Mucosa of rectum (tissue), 2 donors: ENCODE measurements around the gene ETNPPL.
"Not testable (repeated sequence)": the region's sequence is repeated elsewhere in the genome, so short reads cannot be mapped to it uniquely, and the experiment has no call there.

Experiments used
- H3K27ac ChIP-seq, 2 donors: one replicate each; pipeline ENCODE4 v1.7.0; 2013; ENCODE audit warnings: inconsistent platforms in 2 of 2, low read depth in 2 of 2, low read length in 2 of 2
- H3K27me3 ChIP-seq, 2 donors: one replicate each; pipeline ENCODE4 v1.7.0; 2013; ENCODE audit warnings: low read length in 2 of 2; ENCODE audit not compliant: control insufficient read depth in 2 of 2, insufficient read depth in 2 of 2
- H3K36me3 ChIP-seq, 2 donors: one replicate each; pipeline ENCODE4 v1.7.0; 2013; ENCODE audit warnings: low read length in 2 of 2; ENCODE audit not compliant: control insufficient read depth in 2 of 2, insufficient read depth in 2 of 2
- H3K4me1 ChIP-seq, 2 donors: one replicate each; pipeline ENCODE4 v1.7.0; 2013; ENCODE audit warnings: low read length in 2 of 2, mild to moderate bottlenecking in 1 of 2; ENCODE audit not compliant: control insufficient read depth in 2 of 2, insufficient read depth in 2 of 2
- H3K4me3 ChIP-seq, 2 donors: one replicate each; pipeline ENCODE4 v1.7.0; 2013; ENCODE audit warnings: low read length in 2 of 2
- H3K9ac ChIP-seq, 2 donors: one replicate each; pipeline ENCODE4 v1.7.0; 2013; ENCODE audit warnings: low read length in 2 of 2, low read depth in 1 of 2, mild to moderate bottlenecking in 1 of 2
- H3K9me3 ChIP-seq, 2 donors: one replicate each; pipeline ENCODE4 v1.7.0; 2013; ENCODE audit warnings: low read length in 2 of 2; ENCODE audit not compliant: control insufficient read depth in 2 of 2
- donor health status: healthy.
- donor health status: Normal muscosa, but diverticular disease.

Gene ETNPPL

DNA sequence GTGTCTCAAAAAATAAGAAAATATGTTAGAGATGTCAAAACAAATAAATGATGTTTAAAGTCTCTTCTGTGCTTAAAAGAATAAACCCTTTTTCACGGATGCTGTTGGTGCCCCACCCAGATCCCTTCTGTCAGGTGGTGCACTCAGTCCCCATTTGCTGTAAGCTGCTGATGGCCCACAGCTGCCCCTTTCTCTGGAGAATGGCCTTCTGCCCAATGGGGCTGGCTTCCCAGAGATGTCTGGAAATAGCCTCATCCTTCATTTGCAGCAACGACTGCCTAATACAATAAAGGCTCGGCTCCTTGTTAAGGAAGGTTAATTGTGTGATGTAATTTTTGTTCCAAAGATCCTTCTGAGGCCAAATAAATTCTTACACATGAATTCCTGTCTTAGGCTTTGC, 31.8 kb downstream of the ETNPPL start:
- H3K27ac ChIP-seq: no peak overlapping the region
- no peaks in the 10 kb centered on the region for H3K9me3 ChIP-seq
- no peak overlapping the region for H3K9ac ChIP-seq
- H3K27me3 ChIP-seq: no peaks in the 10 kb centered on the region
- H3K4me3 ChIP-seq: no peak overlapping the region
- no peaks in the 10 kb centered on the region for H3K4me1 ChIP-seq
- H3K36me3 ChIP-seq: no peaks in the 10 kb centered on the region

DNA sequence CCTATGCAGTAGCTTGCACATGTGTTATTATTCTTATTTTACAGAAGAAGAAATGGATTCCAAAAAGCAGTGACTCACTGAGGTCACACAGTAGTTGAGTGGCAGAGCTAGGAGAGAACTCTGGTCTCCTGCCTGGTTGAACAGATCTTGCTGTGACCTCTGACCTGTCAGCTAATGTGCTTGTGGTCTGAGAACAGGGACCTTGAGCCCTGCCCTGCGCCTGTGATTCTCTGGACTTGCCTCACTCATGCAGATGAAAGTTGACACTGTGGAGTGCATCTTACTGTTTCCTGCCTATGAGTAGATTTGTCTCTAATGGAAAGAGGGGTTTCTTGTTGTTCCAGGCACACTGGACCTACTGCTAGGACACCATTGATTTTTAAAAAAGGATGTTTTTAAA, 32.3 kb downstream of the ETNPPL start:
- Histone ChIP-seq H3K36me3 (no peaks in the 10 kb centered on the region), H3K27me3 (no peaks in the 10 kb centered on the region), H3K27ac (no peak overlapping the region), H3K4me1 (no peaks in the 10 kb centered on the region), H3K9me3 (no peaks in the 10 kb centered on the region), H3K9ac (no peak overlapping the region), H3K4me3 (no peak overlapping the region)

DNA sequence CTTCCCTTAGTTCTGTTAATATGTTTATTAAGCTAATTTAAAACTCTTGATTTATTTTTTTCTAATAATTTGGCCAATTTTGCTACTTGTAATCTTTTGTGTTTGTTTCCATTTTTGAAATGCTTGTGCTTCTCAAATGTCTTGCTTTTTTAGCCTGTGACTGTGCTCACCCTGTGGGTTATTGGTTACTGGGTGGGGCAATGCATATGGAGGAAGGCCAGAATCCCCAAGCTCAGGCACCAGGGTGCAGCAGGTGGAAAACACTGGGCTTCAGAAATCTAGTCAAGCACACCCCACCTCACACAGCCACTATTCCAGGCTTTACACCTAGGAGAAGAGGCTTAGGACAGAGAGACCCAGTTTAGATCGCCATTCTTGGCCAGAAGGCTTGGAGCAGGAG, 33.1 kb downstream of the ETNPPL start:
- H3K4me3 ChIP-seq: no peak overlapping the region
- no peaks in the 10 kb centered on the region for H3K27me3 ChIP-seq
- H3K9me3 ChIP-seq: no peaks in the 10 kb centered on the region
- no peaks in the 10 kb centered on the region for H3K36me3 ChIP-seq
- no peaks in the 10 kb centered on the region for H3K4me1 ChIP-seq
- no peak overlapping the region for H3K27ac ChIP-seq
- H3K9ac ChIP-seq: no peak overlapping the region

- no peaks in the 10 kb centered on the region for H3K27me3 ChIP-seq
- no peak overlapping the region for H3K27ac ChIP-seq
- H3K4me1 ChIP-seq: no peaks in the 10 kb centered on the region
- H3K36me3 ChIP-seq: no peaks in the 10 kb centered on the region
- no peak overlapping the region for H3K9ac ChIP-seq
- no peak overlapping the region for H3K4me3 ChIP-seq
- H3K9me3 ChIP-seq: no peaks in the 10 kb centered on the region
Measured at GRCh38 chr4:108725457-108725856, 37.4 kb downstream of the ETNPPL start.

- Histone ChIP-seq H3K4me3 (no peak overlapping the region), H3K9me3 (no peaks in the 10 kb centered on the region), H3K27ac (no peak overlapping the region), H3K36me3 (no peaks in the 10 kb centered on the region), H3K9ac (no peak overlapping the region), H3K4me1 (no peaks in the 10 kb centered on the region), H3K27me3 (no peaks in the 10 kb centered on the region)
Measured at GRCh38 chr4:108717386-108717785, 45.5 kb downstream of the ETNPPL start.

- Histone ChIP-seq H3K27me3 (no peaks in the 10 kb centered on the region), H3K36me3 (no peaks in the 10 kb centered on the region)
Measured at GRCh38 chr4:108716340-108716739, 46.5 kb downstream of the ETNPPL start.

GRCh38 chr4:108714880-108715279, 48.0 kb downstream of the ETNPPL start:
- Histone ChIP-seq H3K4me1 (no peaks in the 10 kb centered on the region), H3K36me3 (no peaks in the 10 kb centered on the region), H3K4me3 (no peak overlapping the region)

More at GRCh38 chr4:108716340-108716739, 46.5 kb downstream of the ETNPPL start:
- H3K9ac ChIP-seq: no peak overlapping the region
- no peaks in the 10 kb centered on the region for H3K4me1 ChIP-seq
- H3K27ac ChIP-seq: no peak overlapping the region
- no peaks in the 10 kb centered on the region for H3K9me3 ChIP-seq
- no peak overlapping the region for H3K4me3 ChIP-seq

GRCh38 chr4:108710578-108710977, 52.3 kb downstream of the ETNPPL start:
- H3K9ac ChIP-seq, H3K36me3 ChIP-seq, H3K4me1 ChIP-seq, H3K4me3 ChIP-seq, H3K27me3 ChIP-seq, H3K9me3 ChIP-seq, H3K27ac ChIP-seq: not testable (repeated sequence)

More at GRCh38 chr4:108714880-108715279, 48.0 kb downstream of the ETNPPL start:
- H3K27ac ChIP-seq: no peak overlapping the region
- no peaks in the 10 kb centered on the region for H3K9me3 ChIP-seq
- H3K27me3 ChIP-seq: no peaks in the 10 kb centered on the region
- no peak overlapping the region for H3K9ac ChIP-seq

DNA sequence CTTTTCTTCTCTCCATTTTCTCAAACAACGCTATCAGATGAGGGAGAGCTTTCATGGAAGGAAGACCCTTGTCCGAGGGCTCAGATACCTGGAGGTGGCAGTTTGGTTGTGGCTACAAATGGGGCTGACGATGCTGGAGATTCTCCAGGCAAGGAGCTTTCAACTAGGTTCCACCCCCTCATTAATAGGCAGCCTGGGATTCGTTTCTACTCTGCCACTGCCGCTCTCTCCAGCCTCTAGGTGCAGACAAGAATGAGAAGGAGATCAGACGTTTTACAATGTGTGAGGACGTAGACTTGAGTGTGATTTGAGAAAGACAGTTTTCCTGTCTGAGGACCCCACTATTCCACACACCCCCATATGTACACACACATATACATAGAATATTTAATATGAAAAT, 53.1 kb downstream of the ETNPPL start:
- Histone ChIP-seq H3K9me3 (no peaks in the 10 kb centered on the region), H3K4me3 (no peak overlapping the region), H3K36me3 (no peaks in the 10 kb centered on the region), H3K4me1 (no peaks in the 10 kb centered on the region), H3K27me3 (no peaks in the 10 kb centered on the region), H3K9ac (no peak overlapping the region), H3K27ac (no peak overlapping the region)

DNA sequence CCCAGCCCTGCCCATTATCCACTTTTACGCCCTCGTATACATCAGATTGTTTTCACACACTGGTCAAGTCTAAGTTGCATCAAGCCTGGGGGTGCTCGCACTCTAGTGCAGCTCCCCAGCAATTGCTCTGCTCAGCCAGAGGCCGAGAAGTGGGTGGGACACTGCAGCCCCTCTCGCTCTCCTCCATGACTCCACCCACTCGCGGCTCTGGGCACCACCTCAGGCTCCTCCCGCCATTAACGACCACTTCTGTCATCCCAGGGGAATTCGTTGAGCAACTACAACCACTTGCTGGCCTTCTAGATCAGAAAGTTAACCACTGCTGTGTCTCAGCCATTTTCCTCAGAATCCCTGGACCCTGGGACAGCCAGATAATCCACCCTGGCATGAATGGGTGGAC, 53.6 kb downstream of the ETNPPL start:
- H3K36me3 ChIP-seq: no peaks in the 10 kb centered on the region
- H3K9me3 ChIP-seq: no peaks in the 10 kb centered on the region
- no peaks in the 10 kb centered on the region for H3K27me3 ChIP-seq
- no peaks in the 10 kb centered on the region for H3K4me1 ChIP-seq
- H3K27ac ChIP-seq: no peak overlapping the region
- H3K9ac ChIP-seq: no peak overlapping the region
- H3K4me3 ChIP-seq: no peak overlapping the region

DNA sequence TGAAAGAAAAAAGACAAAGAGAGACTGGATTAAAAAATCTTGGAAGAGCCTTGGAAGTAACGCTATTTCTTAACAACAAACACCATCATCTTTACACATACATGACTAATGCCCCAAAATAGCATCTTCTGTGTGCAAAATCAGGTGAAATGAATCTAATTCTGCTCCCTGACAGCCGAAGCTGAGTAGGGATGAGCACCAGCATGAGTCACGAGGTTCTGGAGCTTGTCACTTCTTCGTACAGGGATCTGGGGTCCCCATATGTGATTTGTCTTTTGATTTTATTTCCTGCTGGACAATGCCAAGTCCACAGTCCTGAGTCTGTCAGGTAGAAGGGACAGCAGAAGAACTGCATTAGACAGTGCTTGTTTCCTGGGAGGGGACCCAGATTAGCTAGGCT, 56.6 kb downstream of the ETNPPL start:
- Histone ChIP-seq H3K27ac (no peak overlapping the region), H3K4me1 (no peaks in the 10 kb centered on the region), H3K9ac (no peak overlapping the region), H3K36me3 (no peaks in the 10 kb centered on the region), H3K27me3 (no peaks in the 10 kb centered on the region), H3K4me3 (no peak overlapping the region), H3K9me3 (no peaks in the 10 kb centered on the region)
